Measurements from ENCODE around the gene FAIM2.

- TF ChIP-seq, protein P1, sequence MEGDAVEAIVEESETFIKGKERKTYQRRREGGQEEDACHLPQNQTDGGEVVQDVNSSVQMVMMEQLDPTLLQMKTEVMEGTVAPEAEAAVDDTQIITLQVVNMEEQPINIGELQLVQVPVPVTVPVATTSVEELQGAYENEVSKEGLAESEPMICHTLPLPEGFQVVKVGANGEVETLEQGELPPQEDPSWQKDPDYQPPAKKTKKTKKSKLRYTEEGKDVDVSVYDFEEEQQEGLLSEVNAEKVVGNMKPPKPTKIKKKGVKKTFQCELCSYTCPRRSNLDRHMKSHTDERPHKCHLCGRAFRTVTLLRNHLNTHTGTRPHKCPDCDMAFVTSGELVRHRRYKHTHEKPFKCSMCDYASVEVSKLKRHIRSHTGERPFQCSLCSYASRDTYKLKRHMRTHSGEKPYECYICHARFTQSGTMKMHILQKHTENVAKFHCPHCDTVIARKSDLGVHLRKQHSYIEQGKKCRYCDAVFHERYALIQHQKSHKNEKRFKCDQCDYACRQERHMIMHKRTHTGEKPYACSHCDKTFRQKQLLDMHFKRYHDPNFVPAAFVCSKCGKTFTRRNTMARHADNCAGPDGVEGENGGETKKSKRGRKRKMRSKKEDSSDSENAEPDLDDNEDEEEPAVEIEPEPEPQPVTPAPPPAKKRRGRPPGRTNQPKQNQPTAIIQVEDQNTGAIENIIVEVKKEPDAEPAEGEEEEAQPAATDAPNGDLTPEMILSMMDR (IDR thresholded peaks at IDR 0.05), result no peak
- no peak for TF ChIP-seq EP300 (IDR thresholded peaks at IDR 0.05)
These were observed 11.5 kb downstream of the FAIM2 start for GRCh38 chr12:49892084-49892731.
